H1 (cell line): Measurements from ENCODE around the gene ABCC11. TPM values are rescaled to one million over a fixed set of nuclear protein-coding genes. Genes with fewer than 3 reads are reported as not detected.

Experiments used
- CTCF ChIA-PET: fragments of 300-600 bp; sonication (Branson Sonifier 250); formaldehyde crosslinking; loops from one replicate; lab custom pipeline; 2021; ENCODE audit not compliant: partially characterized antibody; lab: Charles Lee
- POLR2A ChIA-PET: fragments of 300-600 bp; sonication (Branson Sonifier 250); formaldehyde crosslinking; loops from one replicate; lab custom pipeline; 2021; ENCODE audit warnings: inconsistent platforms; ENCODE audit not compliant: partially characterized antibody; lab: Charles Lee
- DNase-seq, 2 experiments: peaks; one replicate each; pipeline versions ENCODE4 v3.0.0 to v3.0.0-alpha.2; 2010 to 2022; ENCODE audit warnings: low spot score in 2 of 2, low read depth in 1 of 2, mixed read lengths in 1 of 2
- FAIRE-seq: peaks from 2 replicates; lab custom pipeline; 2011; peaks lifted over from hg19 to GRCh38; lab: Jason Lieb, UNC
- H2AFZ ChIP-seq: 2 replicates; pipeline ENCODE4 v1.8.1; 2012; ENCODE audit warnings: low read length, inconsistent platforms
- H2AK5ac ChIP-seq: 2 replicates; pipeline ENCODE4 v1.6.1; 2013; ENCODE audit warnings: low read depth, low read length
- H2BK120ac ChIP-seq: replicated peaks from 2 replicates; pipeline ENCODE3; 2013; ENCODE audit warnings: low read depth, low read length, inconsistent platforms
- H2BK12ac ChIP-seq: 2 replicates; pipeline ENCODE4 v1.6.1; 2013; ENCODE audit warnings: low read depth, low read length
- H2BK15ac ChIP-seq: 2 replicates; pipeline ENCODE4 v1.6.1; 2013; ENCODE audit warnings: low read length
- H2BK20ac ChIP-seq: 2 replicates; pipeline ENCODE4 v1.6.1; 2013; ENCODE audit warnings: low read length
- H2BK5ac ChIP-seq: 2 replicates; pipeline ENCODE4 v1.6.1; 2013; ENCODE audit warnings: low read depth, low read length
- H3K14ac ChIP-seq: 2 replicates; pipeline ENCODE4 v1.6.1; 2013; ENCODE audit warnings: inconsistent platforms; ENCODE audit not compliant: insufficient read length
- H3K18ac ChIP-seq: 2 replicates; pipeline ENCODE4 v1.6.1; 2013; ENCODE audit warnings: low read length; ENCODE audit errors: extremely low read depth
- H3K23ac ChIP-seq: 2 replicates; pipeline ENCODE4 v1.6.1; 2013; ENCODE audit warnings: inconsistent platforms; ENCODE audit not compliant: insufficient read length
- H3K23me2 ChIP-seq: 2 replicates; pipeline ENCODE4 v1.6.1; 2013; ENCODE audit warnings: low read depth, low read length
- H3K27ac ChIP-seq: 2 replicates; pipeline ENCODE4 v1.6.1; 2011; ENCODE audit warnings: low read depth, low read length, inconsistent platforms
- H3K27me3 ChIP-seq, 4 experiments: replicated peaks in 1 of 4; 1 replicate in 1 of 4; 2 replicates in 3 of 4; pipeline versions ENCODE4 v1.6.1 to v1.8.1; 2011 to 2013; ENCODE audit warnings: low read length in 3 of 4, mild to moderate bottlenecking in 3 of 4, inconsistent platforms in 2 of 4, mixed read lengths in 2 of 4, moderate library complexity in 1 of 4; ENCODE audit not compliant: control insufficient read depth in 3 of 4, insufficient read depth in 3 of 4; ENCODE audit errors: extremely low read depth in 1 of 4
- H3K36me3 ChIP-seq, 4 experiments: 2 replicates each; pipeline versions ENCODE4 v1.6.1 to v1.8.1; 2011 to 2013; ENCODE audit warnings: mild to moderate bottlenecking in 4 of 4, low read length in 3 of 4, moderate library complexity in 2 of 4, control low read depth in 1 of 4, inconsistent platforms in 1 of 4; ENCODE audit not compliant: insufficient read depth in 4 of 4, control insufficient read depth in 2 of 4
- H3K4ac ChIP-seq: replicated peaks from 2 replicates; pipeline ENCODE3; 2013; ENCODE audit warnings: low read length, low read depth, mixed read lengths, inconsistent platforms; ENCODE audit not compliant: insufficient read length
- H3K4me1 ChIP-seq, 4 experiments: replicated peaks in 1 of 4; 1 replicate in 1 of 4; 2 replicates in 3 of 4; pipeline versions ENCODE4 v1.6.1 to v1.8.1; 2011 to 2013; ENCODE audit warnings: low read length in 3 of 4, inconsistent platforms in 2 of 4, mixed read lengths in 1 of 4; ENCODE audit not compliant: insufficient read depth in 4 of 4, control insufficient read depth in 3 of 4
- H3K4me2 ChIP-seq, 2 experiments: 2 replicates each; pipeline versions ENCODE4 v1.6.1 to v1.8.1; 2011 to 2013; ENCODE audit warnings: low read depth in 2 of 2, low read length in 2 of 2, control low read depth in 1 of 2, inconsistent platforms in 1 of 2, mild to moderate bottlenecking in 1 of 2; ENCODE audit not compliant: insufficient read depth in 1 of 2
- H3K4me3 ChIP-seq, 4 experiments: fragments of 200-600, 300-600 bp in 1 of 4; sonication (generic), shearing (Covaris generic), sonication (Bioruptor Twin) in 1 of 4; 2 replicates each; pipeline versions ENCODE4 v1.5.1 to v1.8.1; 2011 to 2016; ENCODE audit warnings: low read length in 4 of 4, low read depth in 3 of 4, control low read depth in 2 of 4, inconsistent platforms in 2 of 4, mild to moderate bottlenecking in 2 of 4, mixed read lengths in 1 of 4, moderate library complexity in 1 of 4; ENCODE audit not compliant: insufficient read depth in 2 of 4; ENCODE audit errors: extremely low read depth in 1 of 4
- H3K56ac ChIP-seq: replicated peaks from 2 replicates; pipeline ENCODE3; 2013; ENCODE audit warnings: low read depth, mild to moderate bottlenecking, mixed read lengths, low read length, inconsistent platforms; ENCODE audit not compliant: insufficient read length
- H3K79me1 ChIP-seq: 2 replicates; pipeline ENCODE4 v1.6.1; 2013; ENCODE audit warnings: low read depth, low read length, control low read depth
- H3K79me2 ChIP-seq, 2 experiments: 2 replicates each; pipeline versions ENCODE4 v1.6.1 to v1.8.1; 2012 to 2013; ENCODE audit warnings: low read length in 2 of 2, mild to moderate bottlenecking in 2 of 2, inconsistent platforms in 1 of 2; ENCODE audit not compliant: insufficient read depth in 2 of 2, control insufficient read depth in 1 of 2
- H3K9ac ChIP-seq, 4 experiments: replicated peaks in 1 of 4; 1 replicate in 1 of 4; 2 replicates in 3 of 4; pipeline versions ENCODE4 v1.6.1 to v1.8.1; 2011 to 2013; ENCODE audit warnings: low read depth in 3 of 4, low read length in 3 of 4, control low read depth in 2 of 4, mild to moderate bottlenecking in 2 of 4, moderate library complexity in 2 of 4, inconsistent platforms in 1 of 4; ENCODE audit errors: extremely low read depth in 1 of 4
- H3K9me3 ChIP-seq, 2 experiments: 2 replicates each; pipeline versions ENCODE4 v1.6.1 to v1.8.1; 2012 to 2013; ENCODE audit warnings: mild to moderate bottlenecking in 2 of 2, moderate library complexity in 2 of 2, control low read depth in 1 of 2, inconsistent platforms in 1 of 2, low read depth in 1 of 2, low read length in 1 of 2, mixed read lengths in 1 of 2; ENCODE audit not compliant: insufficient read depth in 2 of 2
- H4K20me1 ChIP-seq, 2 experiments: replicated peaks in 1 of 2; 2 replicates each; pipeline versions ENCODE3 to v1.8.1; 2011 to 2013; ENCODE audit warnings: inconsistent platforms in 2 of 2, low read length in 2 of 2, mild to moderate bottlenecking in 1 of 2; ENCODE audit not compliant: insufficient read depth in 2 of 2, control insufficient read depth in 1 of 2
- H4K5ac ChIP-seq: 2 replicates; pipeline ENCODE4 v1.6.1; 2013; ENCODE audit warnings: low read length, low read depth, mixed read lengths, inconsistent platforms; ENCODE audit not compliant: insufficient read length
- H4K8ac ChIP-seq: 2 replicates; pipeline ENCODE4 v1.8.0; 2013; ENCODE audit warnings: mild to moderate bottlenecking, moderate library complexity, low read length, inconsistent platforms; ENCODE audit not compliant: insufficient read depth; ENCODE audit errors: extremely low read depth
- H4K91ac ChIP-seq: replicated peaks from 2 replicates; pipeline ENCODE3; 2013; ENCODE audit warnings: low read length, mixed read lengths, inconsistent platforms; ENCODE audit not compliant: insufficient read length
- ASH2L ChIP-seq: fragments of 200-600, 300-600 bp; sonication (generic); IDR thresholded peaks from one replicate; pipeline ENCODE4 v1.7.1; 2017; ENCODE audit warnings: low read length
- CHD2 ChIP-seq: IDR thresholded peaks from 2 replicates; pipeline ENCODE4 v1.6.1; 2012; ENCODE audit warnings: low read length, improper control_type of control experiment
- E2F6 ChIP-seq: IDR thresholded peaks from 2 replicates; pipeline ENCODE4 v1.6.1; 2012; ENCODE audit warnings: inconsistent platforms
- PHF8 ChIP-seq: fragments of 200-600 bp; sonication (generic); conservative IDR thresholded peaks from 2 replicates; pipeline ENCODE4 v1.7.1; 2012; ENCODE audit warnings: low read depth, mild to moderate bottlenecking, inconsistent platforms, low read length, moderate library complexity
- POLR2A ChIP-seq, 2 experiments: IDR thresholded peaks; 1 replicate in 1 of 2; 2 replicates in 1 of 2; pipeline ENCODE4 v1.6.1; 2011; ENCODE audit warnings: low read depth in 2 of 2, low read length in 2 of 2, mild to moderate bottlenecking in 2 of 2; ENCODE audit errors: control extremely low read depth in 1 of 2
- RNF2 ChIP-seq: fragments of 200-900, 300-1000 bp; sonication (generic); IDR thresholded peaks from 2 replicates; pipeline ENCODE4 v1.7.1; 2016; ENCODE audit warnings: borderline replicate concordance, low read depth, mild to moderate bottlenecking, antibody characterized with exemption, low read length; ENCODE audit not compliant: poor library complexity, severe bottlenecking; ENCODE audit errors: missing control alignments
- SRF ChIP-seq: IDR thresholded peaks from 2 replicates; pipeline ENCODE4 v1.6.1; 2011; ENCODE audit warnings: mild to moderate bottlenecking, low read depth, low read length, moderate library complexity
- SUZ12 ChIP-seq: fragments of 200-600 bp; sonication (generic); IDR thresholded peaks from 2 replicates; pipeline ENCODE4 v1.6.1; 2012; ENCODE audit warnings: mild to moderate bottlenecking, inconsistent platforms, low read length, moderate library complexity, mixed read lengths
- TAF7 ChIP-seq: optimal IDR thresholded peaks from 2 replicates; pipeline ENCODE3; 2011; ENCODE audit warnings: low read depth, mild to moderate bottlenecking, inconsistent platforms, low read length, moderate library complexity, borderline replicate concordance
- TCF12 ChIP-seq: IDR thresholded peaks from 2 replicates; pipeline ENCODE4 v1.6.1; 2011; ENCODE audit warnings: low read depth, mild to moderate bottlenecking, low read length
- USF2 ChIP-seq: IDR thresholded peaks from 2 replicates; pipeline ENCODE4 v1.6.1; 2011; ENCODE audit warnings: low read length, improper control_type of control experiment
- YY1 ChIP-seq: IDR thresholded peaks from 2 replicates; pipeline ENCODE4 v1.6.1; 2011; ENCODE audit warnings: low read depth, mild to moderate bottlenecking, low read length
- WGBS, 2 experiments: shearing (Covaris generic) in 1 of 2; methylation state at CpG; one replicate each; pipeline versions ENCODE4 v1.1.6 to v1.1.7; 2013 to 2015; ENCODE audit warnings: low lambda C conversion rate in 2 of 2, mixed read lengths in 2 of 2, inconsistent platforms in 1 of 2, low coverage in 1 of 2, missing lambda C conversion rate in 1 of 2; ENCODE audit not compliant: insufficient replicate concordance in 2 of 2, insufficient coverage in 1 of 2, insufficient read length in 1 of 2; ENCODE audit errors: extremely low coverage in 1 of 2, missing lambda C conversion rate in 1 of 2; 5-methylcytosine and 5-hydroxymethylcytosine counted together
- polyA plus RNA-seq, 7 experiments: library from polyadenylated mRNA; depleted of rRNA in 3 of 7; stranded (reverse) in 5 of 7; unstranded in 2 of 7; fragments of >200 nt in 5 of 7; fragments of 200-250 nt in 2 of 7; gene quantifications; 1 replicate in 5 of 7; 2 replicates in 1 of 7; 4 replicates in 1 of 7; pipeline versions ENCODE4 v1.2.1 to v1.2.3, GENCODE V29; 2011 to 2013; ENCODE audit warnings: missing spikeins in 2 of 7, mixed read lengths in 2 of 7
- total RNA-seq: library from RNA; stranded (reverse); fragmentation: NEBNext Ultra II Directional; extraction: Animal tissue kit (Norgen Biotek cat#: 25700); gene quantifications from 2 replicates; pipeline ENCODE4 v1.2.1, GENCODE V29; 2021

The ABCC11 gene
- total and polyA plus RNA-seq, 2 of the 8 experiments (the other 6 are each of a cell fraction or from before 2014, with no cell fraction given), result 0.06 TPM; not detected in 1

GRCh38 chr16:48284772-48285409 lies 37.6 kb upstream of the ABCC11 start:
- CTCF ChIA-PET, result no interaction called here
- Histone ChIP-seq H3K79me2 (no peaks in the 10 kb centered on the region), H3K4me2 (no peak overlapping the region), H3K18ac (no peak overlapping the region), H3K23ac (no peak overlapping the region), H3K23me2 (no peaks in the 10 kb centered on the region), H3K4me3 (no peak overlapping the region), H4K91ac (no peak overlapping the region), H2BK5ac (no peak overlapping the region), H3K14ac (no peak overlapping the region), H4K5ac (no peak overlapping the region), H3K4ac (no peak overlapping the region), H3K56ac (no peak overlapping the region), H3K36me3 (peaks cover 0 to 14% (median 3%) of the 10 kb centered on the region in 4 experiments; a peak in 3 of 8 replicates), H3K4me1 (peaks cover 0 to 5% (median 0%) of the 10 kb centered on the region in 4 experiments; a peak in 1 of 7 replicates), H3K27ac (no peak overlapping the region), H2BK12ac (no peak overlapping the region), H3K27me3 (no peaks in the 10 kb centered on the region), H2BK120ac (no peak overlapping the region), H2AK5ac (no peak overlapping the region), H3K9me3 (peaks cover 9 to 11% of the 10 kb centered on the region in 2 experiments), H2BK20ac (no peak overlapping the region), H3K9ac (no peak overlapping the region), H4K20me1 (no peaks in the 10 kb centered on the region), H2BK15ac (no peak overlapping the region), H4K8ac (no peak overlapping the region), H3K79me1 (no peaks in the 10 kb centered on the region), H2AFZ (no peak overlapping the region)
- no peak for FAIRE-seq
- no peak for DNase-seq
- 85% methylated on average over 4 of the region's 4 CpGs; no CpG with 5 or more reads in 1 of the 2 experiments for WGBS, 2 experiments
- POLR2A ChIA-PET, result interaction anchor here (1.1 kb wide), 1 partner anchor 101 kb away, joined by 3 read pairs; no protein-coding TSS in a partner anchor
- TF ChIP-seq TAF7 (no peak), YY1 (no peak), RNF2 (no peak), TCF12 (no peak), E2F6 (no peak), SRF (no peak), SUZ12 (no peak), POLR2A (IDR thresholded peaks at IDR 0.05; ENCODE audit: control extremely low read depth in 1 of 2, low read depth in 2 of 2, low read length in 2 of 2) (no peak), ASH2L (no peak), PHF8 (no peak), CHD2 (no peak), USF2 (no peak)
